HepG2 (cell line): Measurements from ENCODE around the gene DDOST. TPM values are rescaled to one million over a fixed set of nuclear protein-coding genes. Genes with fewer than 3 reads are reported as not detected.

ENCODE experiments used
- ATAC-seq: fragments of 200-7000 bp; cut with Tn5 transposase; 3 replicates; pipeline ENCODE4 v1.9.1; 2020; ENCODE audit warnings: mild to moderate bottlenecking, moderate library complexity
- BruUV-seq: library from RNA; stranded (reverse); fragments of 400-500 nt; replicated peaks from 2 replicates; lab custom pipeline; 2021; lab: Mats Ljungman, UMichigan
- CTCF ChIA-PET: fragments of 300-600 bp; formaldehyde crosslinking; extraction: SDS; loops from one replicate; lab custom pipeline; 2021; ENCODE audit warnings: low total read pairs, inconsistent platforms, low intra/inter-chr PET ratio; lab: Yijun Ruan, JAX
- POLR2A ChIA-PET: fragments of 350-600 bp; sonication (Branson Sonifier 250); formaldehyde crosslinking; loops from one replicate; lab custom pipeline; 2020; ENCODE audit warnings: antibody characterized with exemption, inconsistent platforms; lab: Yijun Ruan, JAX
- DNase-seq: peaks from one replicate; pipeline ENCODE4 v3.0.0-alpha.2; 2015; ENCODE audit warnings: low spot score
- FAIRE-seq: peaks from 3 replicates; lab custom pipeline; 2011; peaks lifted over from hg19 to GRCh38; lab: Jason Lieb, UNC
- H2AFZ ChIP-seq: one replicate; pipeline ENCODE4 v1.6.1; 2011; ENCODE audit warnings: low read length, inconsistent platforms
- H3K27ac ChIP-seq: fragments of 300-600 bp; 3 replicates; pipeline ENCODE4 v1.8.0; 2011; ENCODE audit warnings: mixed run types, mild to moderate bottlenecking, mixed read lengths, low read length, inconsistent platforms; ENCODE audit not compliant: insufficient read depth; ENCODE audit errors: extremely low read length
- H3K27me3 ChIP-seq, 2 experiments: fragments of 200-600 bp in 1 of 2; 2 replicates in 1 of 2; 3 replicates in 1 of 2; pipeline versions ENCODE4 v1.6.0 to v1.8.0; 2011; ENCODE audit warnings: low read length in 2 of 2, mild to moderate bottlenecking in 2 of 2, moderate library complexity in 2 of 2, inconsistent platforms in 1 of 2; ENCODE audit not compliant: insufficient read depth in 2 of 2, control insufficient read depth in 1 of 2
- H3K36me3 ChIP-seq, 2 experiments: fragments of 200-600 bp in 1 of 2; replicated peaks in 1 of 2; 2 replicates in 1 of 2; 3 replicates in 1 of 2; pipeline versions ENCODE4 v1.5.1 to v1.8.0; 2011; ENCODE audit warnings: low read length in 2 of 2, inconsistent platforms in 1 of 2; ENCODE audit not compliant: insufficient read depth in 2 of 2, control insufficient read depth in 1 of 2
- H3K4me1 ChIP-seq: 2 replicates; pipeline ENCODE4 v1.5.1; 2012; ENCODE audit warnings: low read length, inconsistent platforms; ENCODE audit not compliant: insufficient read depth
- H3K4me2 ChIP-seq: 2 replicates; pipeline ENCODE4 v1.6.0; 2011; ENCODE audit warnings: low read depth, low read length, inconsistent platforms
- H3K4me3 ChIP-seq, 3 experiments: fragments of 200-600 bp in 1 of 3; sonication (generic), shearing (Covaris generic) in 1 of 3; replicated peaks in 1 of 3; 2 replicates each; pipeline ENCODE4 v1.5.1; 2011 to 2016; ENCODE audit warnings: low read length in 3 of 3, inconsistent platforms in 2 of 3, low read depth in 2 of 3, mild to moderate bottlenecking in 2 of 3, control low read depth in 1 of 3, mixed read lengths in 1 of 3; ENCODE audit not compliant: insufficient read depth in 1 of 3
- H3K79me2 ChIP-seq: one replicate; pipeline ENCODE4 v1.6.1; 2011; ENCODE audit warnings: low read length, inconsistent platforms; ENCODE audit not compliant: insufficient read depth
- H3K9ac ChIP-seq: 2 replicates; pipeline ENCODE4 v1.6.0; 2011; ENCODE audit warnings: mild to moderate bottlenecking, low read depth, low read length, inconsistent platforms; ENCODE audit not compliant: insufficient read depth
- H3K9me3 ChIP-seq: 2 replicates; pipeline ENCODE4 v1.5.1; 2012; ENCODE audit warnings: mild to moderate bottlenecking, low read length
- H4K20me1 ChIP-seq: 2 replicates; pipeline ENCODE4 v1.6.0; 2011; ENCODE audit warnings: inconsistent platforms, mild to moderate bottlenecking, low read length, moderate library complexity; ENCODE audit not compliant: insufficient read depth
- ATRX ChIP-seq: sonication (generic); formaldehyde crosslinking; IDR thresholded peaks from 2 replicates; pipeline ENCODE4 v1.4.0; 2020; ENCODE audit warnings: missing genetic modification reagents, borderline replicate concordance
- CENPX ChIP-seq: sonication (generic); formaldehyde crosslinking; IDR thresholded peaks from 2 replicates; pipeline ENCODE4 v1.9.0; 2021; ENCODE audit warnings: mild to moderate bottlenecking, missing genetic modification reagents, moderate library complexity
- E2F2 ChIP-seq: sonication (generic); formaldehyde crosslinking; IDR thresholded peaks from 2 replicates; pipeline ENCODE4 v1.4.0; 2020; ENCODE audit warnings: missing genetic modification reagents, borderline replicate concordance
- ELF3 ChIP-seq: IDR thresholded peaks from 2 replicates; pipeline ENCODE4 v1.6.1; 2016; ENCODE audit warnings: missing genetic modification reagents, missing compliant biosample characterization
- FIP1L1 ChIP-seq: fragments of 200-400 bp; formaldehyde crosslinking; IDR thresholded peaks from 2 replicates; pipeline ENCODE4 v1.6.1; 2018; ENCODE audit warnings: low read depth, mild to moderate bottlenecking, low read length, moderate library complexity, borderline replicate concordance; ENCODE audit not compliant: insufficient read depth
- KAT7 ChIP-seq: IDR thresholded peaks from 2 replicates; pipeline ENCODE4 v1.6.1; 2018; ENCODE audit warnings: borderline replicate concordance, missing compliant biosample characterization
- SMAD9 ChIP-seq: sonication (generic); formaldehyde crosslinking; IDR thresholded peaks from 2 replicates; pipeline ENCODE4 v1.5.1; 2020; ENCODE audit warnings: mild to moderate bottlenecking, missing genetic modification reagents
- ZMAT3 ChIP-seq: sonication (generic); formaldehyde crosslinking; conservative IDR thresholded peaks from 2 replicates; pipeline ENCODE4 v1.7.0; 2021; ENCODE audit warnings: missing genetic modification reagents
- ZNF367 ChIP-seq: sonication (generic); formaldehyde crosslinking; IDR thresholded peaks from 2 replicates; pipeline ENCODE4 v1.4.0; 2020; ENCODE audit warnings: missing genetic modification reagents, borderline replicate concordance
- ZSCAN29 ChIP-seq: sonication (generic); formaldehyde crosslinking; conservative IDR thresholded peaks from 2 replicates; pipeline ENCODE4 v1.4.0; 2020; ENCODE audit warnings: mild to moderate bottlenecking, missing genetic modification reagents
- WGBS: methylation state at CpG from one replicate; pipeline ENCODE4 v1.1.6; 2017; ENCODE audit warnings: low lambda C conversion rate; 5-methylcytosine and 5-hydroxymethylcytosine counted together
- in situ Hi-C: cut with HindIII; loops from 2 replicates; pipeline ENCODE4 v1.10.0; 2017; ENCODE audit warnings: low pct_unique_long_range_greater_than_20kb; ENCODE audit not compliant: extremely low pct_ligation_motif_present
- intact Hi-C: fragments of 100-400 bp; cut with micrococcal nuclease; formaldehyde crosslinking; loops from one replicate; pipeline ENCODE4 v1.10.0; 2022; ENCODE audit not compliant: unreplicated experiment
- polyA plus RNA-seq, 8 experiments: library from polyadenylated mRNA; depleted of rRNA in 3 of 8; stranded (reverse) in 7 of 8; unstranded in 1 of 8; fragments of >200 nt; fragmentation: Illumina TruSeq in 4 of 8; extraction: Trizol in 4 of 8; gene quantifications; 2 replicates each; pipeline versions ENCODE4 v1.2.1 to v1.2.3, GENCODE V29; 2011 to 2016; ENCODE audit warnings: low read depth in 4 of 8, missing spikeins in 1 of 8, mixed read lengths in 1 of 8; ENCODE audit not compliant: insufficient read depth in 1 of 8
- total RNA-seq, 5 experiments: library from RNA; depleted of rRNA; stranded (reverse); fragments of >200 nt; fragmentation: Illumina TruSeq; extraction: Trizol; gene quantifications; 2 replicates each; pipeline ENCODE4 v1.2.3, GENCODE V29; 2016; ENCODE audit warnings: low read depth in 1 of 5
- TF ChIP-seq, protein P1 (sequence below): sonication (generic); formaldehyde crosslinking; IDR thresholded peaks from 2 replicates; pipeline ENCODE4 v1.5.0; 2020; ENCODE audit warnings: missing genetic modification reagents
- TF ChIP-seq, protein P2 (sequence below): fragments of 450-650 bp; IDR thresholded peaks from 2 replicates; pipeline ENCODE4 v1.6.1; 2017; ENCODE audit warnings: mild to moderate bottlenecking
- TF ChIP-seq, protein P3 (sequence below): sonication (generic); formaldehyde crosslinking; IDR thresholded peaks from 2 replicates; pipeline ENCODE4 v1.8.1; 2022; ENCODE audit warnings: mild to moderate bottlenecking, missing genetic modification reagents

The DDOST gene
- total and polyA plus RNA-seq, 2 of the 13 experiments (the other 11 are each of a cell fraction or from before 2014, with no cell fraction given) = 335 to 494 TPM

DNA sequence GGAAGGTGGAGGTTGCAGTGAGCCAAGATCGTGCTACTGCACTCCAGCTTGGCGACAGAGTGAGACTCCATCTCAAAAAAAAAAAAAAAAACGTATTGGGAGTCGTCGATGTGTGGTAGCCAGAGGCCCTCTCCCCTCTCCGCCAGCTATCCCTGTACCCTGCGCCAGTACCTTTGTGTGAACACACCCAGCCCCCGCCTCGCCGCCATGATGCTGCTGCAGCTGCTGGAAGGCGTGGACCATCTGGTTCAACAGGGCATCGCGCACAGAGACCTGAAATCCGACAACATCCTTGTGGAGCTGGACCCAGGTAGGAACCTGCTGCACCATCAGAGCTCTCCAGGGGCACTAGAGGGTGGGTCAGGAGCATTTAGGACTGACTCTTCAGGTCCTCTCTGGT is 15.8 kb downstream of the DDOST start:
- ChIA-PET POLR2A (interaction anchor here (1.5 to 1.6 kb wide), 2 partner anchors 12 to 16 kb away, joined by 4 read pairs; partner anchors contain the start of gene DDOST), CTCF (no interaction called here)
- 85% methylated on average over 14 of the region's 14 CpGs for WGBS
- no peak overlapping the region for H3K4me2 ChIP-seq
- no peaks in the 10 kb centered on the region for H3K27me3 ChIP-seq
- H3K79me2 ChIP-seq = no peaks in the 10 kb centered on the region
- ATAC-seq (no peak), DNase-seq (no peak), FAIRE-seq (no peak)
- in situ Hi-C loops = no loop called here
- no peak overlapping the region for H2AFZ ChIP-seq
- no peak overlapping the region for H3K27ac ChIP-seq
- no peak overlapping the region for H3K4me3 ChIP-seq
- no peak for TF ChIP-seq FIP1L1
- TF ChIP-seq KAT7 (CRISPR knock-in tag) = no peak
- TF ChIP-seq SMAD9 (CRISPR knock-in tag) = no peak
- intact Hi-C loops = no loop called here
- BruUV-seq = no TSS peak
- peaks cover 8 to 23% of the 10 kb centered on the region in 2 experiments; a peak in 4 of 5 replicates for H3K36me3 ChIP-seq
- H3K9me3 ChIP-seq = no peaks in the 10 kb centered on the region
- no peaks in the 10 kb centered on the region for H3K4me1 ChIP-seq
- H4K20me1 ChIP-seq = no peaks in the 10 kb centered on the region
- no peak overlapping the region for H3K9ac ChIP-seq

GRCh38 chr1:20644416-20644815 is 16.8 kb downstream of the DDOST start:
- Histone ChIP-seq H3K9me3 (no peaks in the 10 kb centered on the region), H3K4me1 (no peaks in the 10 kb centered on the region), H3K4me3 (no peak overlapping the region), H3K9ac (no peak overlapping the region), H2AFZ (no peak overlapping the region), H3K27ac (no peak overlapping the region), H3K27me3 (no peaks in the 10 kb centered on the region), H3K79me2 (no peaks in the 10 kb centered on the region), H3K36me3 (peaks cover 4 to 20% of the 10 kb centered on the region in 2 experiments; a peak in 3 of 5 replicates), H3K4me2 (no peak overlapping the region), H4K20me1 (no peaks in the 10 kb centered on the region)
- ChIA-PET CTCF (no interaction called here), POLR2A (no interaction called here)
- WGBS = 98% methylated on average over 10 of the region's 13 CpGs
- DNase-seq = no peak
- FAIRE-seq = no peak
- intact Hi-C loops = no loop called here
- ATAC-seq = no peak
- no TSS peak for BruUV-seq
- in situ Hi-C loops = no loop called here
- TF ChIP-seq ELF3 (CRISPR knock-in tag) = no peak
- TF ChIP-seq, protein P1, sequence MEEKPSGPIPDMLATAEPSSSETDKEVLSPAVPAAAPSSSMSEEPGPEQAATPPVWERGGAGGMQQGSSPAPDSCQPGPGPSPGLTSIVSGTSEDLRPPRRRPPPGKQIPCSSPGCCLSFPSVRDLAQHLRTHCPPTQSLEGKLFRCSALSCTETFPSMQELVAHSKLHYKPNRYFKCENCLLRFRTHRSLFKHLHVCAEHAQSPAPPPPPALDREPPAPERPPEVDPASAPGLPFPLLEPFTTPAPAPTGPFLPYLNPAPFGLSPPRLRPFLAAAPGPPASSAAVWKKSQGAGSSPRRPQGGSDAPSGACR (CRISPR knock-in tag) = no peak
- no peak for TF ChIP-seq ZNF367
- no peak for TF ChIP-seq CENPX
- TF ChIP-seq ATRX (CRISPR knock-in tag) = no peak
- TF ChIP-seq, protein P2, sequence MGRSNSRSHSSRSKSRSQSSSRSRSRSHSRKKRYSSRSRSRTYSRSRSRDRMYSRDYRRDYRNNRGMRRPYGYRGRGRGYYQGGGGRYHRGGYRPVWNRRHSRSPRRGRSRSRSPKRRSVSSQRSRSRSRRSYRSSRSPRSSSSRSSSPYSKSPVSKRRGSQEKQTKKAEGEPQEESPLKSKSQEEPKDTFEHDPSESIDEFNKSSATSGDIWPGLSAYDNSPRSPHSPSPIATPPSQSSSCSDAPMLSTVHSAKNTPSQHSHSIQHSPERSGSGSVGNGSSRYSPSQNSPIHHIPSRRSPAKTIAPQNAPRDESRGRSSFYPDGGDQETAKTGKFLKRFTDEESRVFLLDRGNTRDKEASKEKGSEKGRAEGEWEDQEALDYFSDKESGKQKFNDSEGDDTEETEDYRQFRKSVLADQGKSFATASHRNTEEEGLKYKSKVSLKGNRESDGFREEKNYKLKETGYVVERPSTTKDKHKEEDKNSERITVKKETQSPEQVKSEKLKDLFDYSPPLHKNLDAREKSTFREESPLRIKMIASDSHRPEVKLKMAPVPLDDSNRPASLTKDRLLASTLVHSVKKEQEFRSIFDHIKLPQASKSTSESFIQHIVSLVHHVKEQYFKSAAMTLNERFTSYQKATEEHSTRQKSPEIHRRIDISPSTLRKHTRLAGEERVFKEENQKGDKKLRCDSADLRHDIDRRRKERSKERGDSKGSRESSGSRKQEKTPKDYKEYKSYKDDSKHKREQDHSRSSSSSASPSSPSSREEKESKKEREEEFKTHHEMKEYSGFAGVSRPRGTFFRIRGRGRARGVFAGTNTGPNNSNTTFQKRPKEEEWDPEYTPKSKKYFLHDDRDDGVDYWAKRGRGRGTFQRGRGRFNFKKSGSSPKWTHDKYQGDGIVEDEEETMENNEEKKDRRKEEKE = no peak
- TF ChIP-seq ZSCAN29 (CRISPR knock-in tag) = no peak
- TF ChIP-seq ZMAT3 (CRISPR knock-in tag) = no peak
- no peak for TF ChIP-seq E2F2
- TF ChIP-seq, protein P3, sequence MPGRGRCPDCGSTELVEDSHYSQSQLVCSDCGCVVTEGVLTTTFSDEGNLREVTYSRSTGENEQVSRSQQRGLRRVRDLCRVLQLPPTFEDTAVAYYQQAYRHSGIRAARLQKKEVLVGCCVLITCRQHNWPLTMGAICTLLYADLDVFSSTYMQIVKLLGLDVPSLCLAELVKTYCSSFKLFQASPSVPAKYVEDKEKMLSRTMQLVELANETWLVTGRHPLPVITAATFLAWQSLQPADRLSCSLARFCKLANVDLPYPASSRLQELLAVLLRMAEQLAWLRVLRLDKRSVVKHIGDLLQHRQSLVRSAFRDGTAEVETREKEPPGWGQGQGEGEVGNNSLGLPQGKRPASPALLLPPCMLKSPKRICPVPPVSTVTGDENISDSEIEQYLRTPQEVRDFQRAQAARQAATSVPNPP (CRISPR knock-in tag) = no peak
